HG03045 (cell line): ENCODE data around the gene NOX5.
"Not testable (repeated sequence)": the region's sequence is repeated elsewhere in the genome, so short reads cannot be mapped to it uniquely, and the experiment has no call there.

ENCODE experiments used
- ATAC-seq: cut with Tn5 transposase; IDR thresholded peaks from one replicate; pipeline ENCODE4 v1.9.1; 2021; ENCODE audit warnings: mild to moderate bottlenecking, moderate library complexity; ENCODE audit not compliant: unreplicated experiment

NOX5 gene, protein sequence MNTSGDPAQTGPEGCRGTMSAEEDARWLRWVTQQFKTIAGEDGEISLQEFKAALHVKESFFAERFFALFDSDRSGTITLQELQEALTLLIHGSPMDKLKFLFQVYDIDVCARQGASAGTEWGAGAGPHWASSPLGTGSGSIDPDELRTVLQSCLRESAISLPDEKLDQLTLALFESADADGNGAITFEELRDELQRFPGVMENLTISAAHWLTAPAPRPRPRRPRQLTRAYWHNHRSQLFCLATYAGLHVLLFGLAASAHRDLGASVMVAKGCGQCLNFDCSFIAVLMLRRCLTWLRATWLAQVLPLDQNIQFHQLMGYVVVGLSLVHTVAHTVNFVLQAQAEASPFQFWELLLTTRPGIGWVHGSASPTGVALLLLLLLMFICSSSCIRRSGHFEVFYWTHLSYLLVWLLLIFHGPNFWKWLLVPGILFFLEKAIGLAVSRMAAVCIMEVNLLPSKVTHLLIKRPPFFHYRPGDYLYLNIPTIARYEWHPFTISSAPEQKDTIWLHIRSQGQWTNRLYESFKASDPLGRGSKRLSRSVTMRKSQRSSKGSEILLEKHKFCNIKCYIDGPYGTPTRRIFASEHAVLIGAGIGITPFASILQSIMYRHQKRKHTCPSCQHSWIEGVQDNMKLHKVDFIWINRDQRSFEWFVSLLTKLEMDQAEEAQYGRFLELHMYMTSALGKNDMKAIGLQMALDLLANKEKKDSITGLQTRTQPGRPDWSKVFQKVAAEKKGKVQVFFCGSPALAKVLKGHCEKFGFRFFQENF

DNA sequence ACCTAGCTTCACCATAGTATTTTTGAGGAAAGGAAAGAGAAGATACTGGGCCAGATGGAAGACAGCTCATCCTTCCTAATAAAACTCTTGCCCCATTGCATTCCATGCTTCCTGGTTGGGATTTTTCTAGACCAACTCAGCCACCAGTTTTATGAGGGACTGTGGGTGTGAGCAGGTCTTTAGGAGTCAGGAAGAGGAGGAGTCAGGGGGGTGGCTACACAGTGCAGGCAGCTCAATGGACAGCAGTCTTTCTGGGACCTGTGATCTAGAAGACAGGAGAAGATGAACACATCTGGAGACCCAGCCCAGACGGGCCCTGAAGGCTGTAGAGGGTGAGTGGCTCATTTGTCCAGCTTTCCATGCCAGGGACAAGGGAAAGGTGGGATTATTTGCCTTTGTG, at the start of gene NOX5:
TSS of gene NOX5 (plus strand) at position 242 of the 400 bp plus-strand sequence. CDS start at position 283, 41 bp downstream.
- ATAC-seq: no peak

DNA sequence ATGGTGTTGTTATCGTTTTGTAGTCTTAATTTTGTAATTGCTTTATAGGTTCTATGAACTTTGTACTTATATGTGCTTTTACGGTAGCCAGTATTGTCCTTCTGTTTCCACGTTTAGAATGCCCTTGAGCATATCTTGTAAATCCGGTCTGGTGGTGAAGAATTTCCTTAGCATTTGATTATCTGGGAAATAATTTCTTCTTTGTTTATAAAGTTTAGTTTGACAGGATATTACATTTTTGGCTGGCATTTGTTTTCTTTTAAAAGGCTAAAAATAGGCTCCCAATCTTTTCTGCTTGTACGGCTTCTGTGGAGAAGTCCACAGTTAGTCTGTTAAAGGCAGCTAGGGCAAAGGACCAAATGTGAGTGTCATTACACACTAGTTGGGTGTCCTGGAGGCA, 47.5 kb upstream of the NOX5 start:
- no peak for ATAC-seq

DNA sequence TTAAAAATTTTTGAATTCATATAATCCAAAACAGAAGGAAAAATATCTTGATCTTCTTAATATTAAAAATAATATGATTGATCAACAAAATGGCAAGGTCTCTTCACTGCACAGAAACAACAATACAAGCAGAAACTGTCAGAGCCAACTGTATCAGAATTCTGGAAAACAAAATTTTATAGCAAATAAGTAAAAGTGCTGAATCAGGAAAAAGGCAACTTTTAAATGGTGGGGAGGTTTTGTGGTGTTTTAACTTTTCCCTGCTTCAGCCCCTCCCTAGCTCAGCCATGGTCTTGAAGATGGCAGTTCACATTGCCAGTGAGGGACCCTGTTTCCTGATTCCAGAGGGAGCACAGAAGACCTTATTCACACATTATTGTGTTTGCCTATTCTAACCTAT, 46.5 kb upstream of the NOX5 start:
- ATAC-seq: no peak

DNA sequence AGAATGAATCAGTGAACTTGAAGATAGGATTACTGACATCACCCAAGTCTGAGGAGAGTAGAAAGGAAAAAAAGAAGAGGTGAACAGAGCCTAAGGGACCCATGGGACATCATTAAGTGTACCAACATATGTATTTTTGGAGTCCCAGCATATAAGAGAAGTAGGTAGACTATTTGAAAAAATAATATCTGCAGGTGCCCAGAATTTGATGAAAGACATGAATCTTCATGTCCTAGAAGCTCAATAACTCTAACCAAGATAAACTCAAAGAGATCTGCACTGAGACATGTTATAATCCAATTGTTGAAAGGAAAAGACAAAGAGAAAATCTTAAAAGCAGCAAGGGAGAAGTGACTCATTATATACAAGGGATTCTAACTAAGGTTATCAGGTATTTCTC, 45.2 kb upstream of the NOX5 start:
- ATAC-seq: no peak

DNA sequence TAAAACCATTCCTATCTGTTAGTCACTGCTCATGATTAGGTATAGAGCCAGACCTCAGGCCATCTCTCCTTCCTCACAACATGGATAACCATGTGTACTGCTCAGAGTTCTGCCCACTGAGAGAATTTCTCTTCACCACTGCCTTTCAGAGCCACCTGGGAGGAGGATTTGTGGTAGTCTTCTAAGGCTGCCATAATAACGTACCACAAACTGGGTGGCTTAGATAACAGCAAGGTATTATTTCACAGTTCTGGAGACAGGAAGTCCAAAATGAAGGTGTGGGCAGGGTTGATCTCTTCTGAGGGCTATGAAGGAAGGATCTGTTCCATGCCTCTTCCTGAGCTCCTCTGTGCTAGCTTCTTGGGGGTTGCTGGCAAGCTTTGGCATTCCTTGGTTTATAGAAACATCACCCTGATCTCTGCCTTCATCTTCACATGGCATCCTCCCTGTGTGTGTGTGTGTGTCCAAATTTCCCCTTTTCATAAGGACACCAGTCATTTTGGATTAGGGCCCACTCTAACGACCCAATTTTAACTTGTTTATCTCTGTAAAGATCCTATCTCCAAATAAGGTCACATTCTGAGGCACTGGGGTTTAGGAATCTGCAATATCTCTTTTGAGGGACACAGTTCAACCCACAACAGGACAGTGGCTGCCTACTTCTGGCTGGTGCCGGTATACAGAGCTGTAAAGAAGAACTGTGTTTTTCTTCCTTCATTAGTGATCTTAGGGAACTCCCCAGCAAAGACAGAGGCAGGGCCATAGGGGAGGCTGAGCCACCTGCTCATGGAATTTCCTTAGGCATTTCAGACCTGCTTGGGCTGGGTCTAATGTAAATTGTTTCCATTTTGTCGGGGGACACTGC, 42.1 kb upstream of the NOX5 start:
- no peak for ATAC-seq

DNA sequence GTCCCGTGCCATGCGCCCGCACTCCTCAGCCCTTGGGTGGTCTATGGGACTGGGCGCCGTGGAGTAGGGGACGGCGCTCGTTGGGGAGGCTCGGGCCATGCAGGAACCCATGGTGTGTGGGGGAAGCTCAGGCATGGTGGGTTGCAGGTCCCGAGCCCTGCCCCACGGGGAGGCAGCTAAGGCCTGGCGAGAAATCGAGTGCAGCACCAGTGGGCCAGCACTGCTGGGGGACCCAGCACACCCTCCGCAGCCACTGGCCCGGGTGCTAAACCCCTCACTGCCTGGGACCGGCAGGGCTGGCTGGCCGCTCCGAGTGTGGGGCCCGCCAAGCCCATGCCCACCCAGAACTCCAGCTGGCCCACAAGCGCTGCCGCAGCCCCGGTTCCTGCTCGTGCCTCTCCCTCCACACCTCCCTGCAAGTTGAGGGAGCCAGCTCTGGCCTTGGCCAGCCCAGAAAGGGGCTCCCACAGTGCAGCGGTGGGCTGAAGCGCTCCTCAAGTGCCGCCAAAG, 38.8 kb upstream of the NOX5 start:
- ATAC-seq: not testable (repeated sequence)

DNA sequence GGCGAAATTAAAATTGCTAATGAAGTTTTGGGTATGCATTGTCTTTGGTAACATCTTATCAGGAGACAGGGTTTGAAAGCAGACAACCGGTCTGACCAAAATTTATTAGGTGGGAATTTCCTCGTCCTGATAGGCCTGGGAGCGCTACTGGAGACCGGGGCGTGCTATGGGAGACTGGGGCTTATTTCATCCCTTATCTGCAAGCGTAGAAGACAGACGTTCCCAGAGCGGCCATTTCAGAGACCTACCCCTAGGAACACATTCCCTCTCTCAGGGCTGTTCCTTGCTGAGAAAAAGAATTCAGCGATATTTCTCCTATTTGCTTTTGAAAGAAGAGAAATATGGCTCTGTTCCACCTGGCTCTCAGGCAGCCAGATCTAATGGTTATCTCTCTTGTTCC, 37.1 kb upstream of the NOX5 start:
- not testable (repeated sequence) for ATAC-seq

DNA sequence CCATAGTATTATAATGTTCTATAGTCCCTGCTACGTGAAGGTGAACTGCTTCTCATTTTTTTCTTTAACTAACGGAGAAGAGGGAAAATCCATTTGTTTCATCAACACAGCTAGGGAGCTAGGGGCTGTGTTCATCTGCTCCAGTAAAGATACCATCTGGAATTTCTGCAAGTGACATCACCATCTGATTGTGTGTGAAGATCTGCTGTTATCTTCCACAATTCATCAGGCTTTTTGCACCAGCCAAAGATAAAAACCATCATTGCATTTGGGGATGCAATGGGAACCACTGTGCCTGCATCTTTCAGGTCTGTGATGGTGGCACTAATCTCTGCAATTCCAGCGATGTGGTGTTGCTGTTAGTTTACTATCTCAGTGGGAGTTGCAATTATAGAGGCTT, 35.5 kb upstream of the NOX5 start:
- no peak for ATAC-seq

DNA sequence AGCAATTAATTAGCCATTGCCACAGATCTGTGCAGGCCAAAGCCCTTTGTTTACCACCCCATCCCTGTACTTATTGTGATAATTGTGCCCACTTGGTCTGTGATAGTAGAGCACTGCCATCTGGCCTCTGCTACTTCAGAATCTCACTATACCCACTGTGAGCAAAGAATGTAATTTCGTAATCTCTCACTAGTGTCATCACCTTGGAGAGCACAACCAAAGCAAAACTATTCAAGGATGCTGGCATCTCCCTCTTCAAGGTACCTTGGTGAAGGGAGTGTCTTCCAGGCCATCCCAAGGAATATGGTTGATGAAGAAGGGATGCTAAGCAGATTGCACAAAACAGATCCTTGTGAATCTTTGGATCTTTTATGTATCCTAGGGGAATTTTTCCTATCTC, 34.7 kb upstream of the NOX5 start:
- no peak for ATAC-seq

DNA sequence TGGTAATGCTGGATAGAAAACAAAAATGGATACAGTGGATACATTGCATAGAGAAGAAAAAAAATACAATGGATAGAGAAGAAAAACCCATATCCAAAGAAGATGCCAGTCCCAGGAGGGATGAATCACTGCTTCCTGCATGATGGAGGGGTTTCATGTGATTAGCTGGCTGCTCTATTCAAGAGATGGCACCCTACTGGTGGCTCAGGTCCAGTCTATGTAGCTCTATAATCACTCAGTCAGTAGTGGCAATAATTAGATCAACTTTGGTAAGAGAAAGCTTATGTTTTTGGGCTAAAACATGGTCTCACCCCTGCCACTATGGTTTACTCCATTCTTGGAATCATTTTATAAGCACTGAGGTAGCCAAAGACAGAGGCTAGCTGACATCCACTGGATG, 33.7 kb upstream of the NOX5 start:
- ATAC-seq: no peak

DNA sequence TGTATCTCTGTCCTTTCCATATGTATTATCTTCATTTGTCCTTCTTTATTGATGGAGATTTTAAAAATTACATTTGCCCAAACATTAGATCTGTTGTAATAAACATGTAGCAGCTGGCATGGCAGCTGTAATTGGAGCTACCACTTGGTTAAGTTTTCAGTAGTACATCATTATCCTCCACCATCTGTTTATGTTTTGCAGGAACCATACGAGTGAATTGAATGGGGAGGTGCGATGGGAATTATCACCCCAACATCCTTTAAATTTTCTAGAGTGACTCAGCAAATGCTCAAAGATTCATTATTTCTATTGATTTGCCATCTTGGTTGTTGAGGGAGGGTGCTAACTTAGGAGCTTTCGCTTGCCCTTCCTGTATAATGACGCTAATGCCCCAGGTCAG, 32.6 kb upstream of the NOX5 start:
- no peak for ATAC-seq

DNA sequence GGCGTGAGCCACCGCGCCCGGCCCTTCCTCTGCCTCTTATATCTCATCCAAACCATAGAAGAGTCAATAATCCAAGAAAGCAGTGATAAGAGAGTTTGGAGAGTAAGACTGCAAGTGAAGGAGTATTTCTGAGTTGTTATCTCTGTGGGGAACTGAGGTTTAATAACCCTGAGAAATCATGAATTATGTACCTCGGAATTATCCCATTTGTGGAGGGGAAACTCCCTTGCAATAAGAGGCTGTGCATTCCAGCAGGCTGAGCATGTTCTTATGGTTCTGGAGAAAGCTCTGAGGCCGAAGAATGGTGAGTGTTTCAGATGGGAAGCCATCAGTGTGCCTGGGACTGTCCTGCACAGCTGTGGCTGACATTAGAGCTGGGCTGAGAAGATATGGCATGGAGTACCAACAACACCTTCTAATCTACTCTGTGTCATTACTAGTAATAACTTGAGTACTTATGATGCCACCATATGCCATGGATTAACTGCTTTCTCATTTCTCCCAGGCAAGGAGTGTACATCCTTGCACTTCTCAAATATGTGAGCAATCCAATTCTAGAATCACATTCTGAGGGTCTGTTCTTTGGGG, 31.4 kb upstream of the NOX5 start:
- ATAC-seq: no peak

DNA sequence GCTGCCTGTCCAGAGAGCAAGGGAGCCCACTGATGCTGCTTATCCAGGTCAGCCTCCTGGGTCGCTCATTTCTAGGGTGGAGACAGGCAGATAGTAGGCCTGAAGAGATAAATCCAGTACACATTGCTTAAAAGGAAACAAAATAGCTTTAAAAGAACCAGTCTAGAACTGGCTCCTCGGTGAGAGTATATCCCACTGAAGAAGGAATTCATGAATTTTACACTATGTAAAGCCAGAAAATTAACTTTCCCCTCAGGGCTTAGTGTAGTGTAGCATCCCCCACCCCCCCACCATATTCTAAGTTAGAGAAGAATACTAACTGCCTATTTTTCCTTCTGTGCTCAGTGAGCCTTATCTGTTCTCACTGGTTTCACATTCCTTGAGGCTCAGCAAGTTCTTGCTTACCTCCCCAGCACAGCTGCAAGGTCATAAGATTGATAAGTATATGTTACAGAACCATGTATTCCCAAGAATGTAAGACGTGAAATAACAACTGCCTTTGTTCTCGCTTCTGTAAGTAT, 30.5 kb upstream of the NOX5 start:
- ATAC-seq: no peak

DNA sequence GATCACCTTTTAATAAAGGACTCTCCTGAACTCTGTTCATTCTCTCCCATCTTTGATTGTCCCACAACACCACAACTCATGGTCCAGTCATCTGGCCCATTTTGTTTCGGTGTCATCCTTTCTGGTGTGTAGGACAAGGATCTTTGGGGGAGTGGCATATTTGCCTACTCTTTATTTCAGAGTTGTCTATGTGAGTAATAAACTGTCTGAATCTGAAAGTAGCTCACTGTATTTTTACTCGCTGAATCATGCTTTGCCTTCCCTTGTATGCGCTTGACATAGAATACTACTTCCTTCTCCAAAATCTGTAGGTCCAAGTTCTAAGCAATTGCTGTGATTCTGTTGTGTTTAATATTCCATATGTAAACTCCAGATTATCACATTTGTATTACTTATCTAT, 29.9 kb upstream of the NOX5 start:
- ATAC-seq: no peak

DNA sequence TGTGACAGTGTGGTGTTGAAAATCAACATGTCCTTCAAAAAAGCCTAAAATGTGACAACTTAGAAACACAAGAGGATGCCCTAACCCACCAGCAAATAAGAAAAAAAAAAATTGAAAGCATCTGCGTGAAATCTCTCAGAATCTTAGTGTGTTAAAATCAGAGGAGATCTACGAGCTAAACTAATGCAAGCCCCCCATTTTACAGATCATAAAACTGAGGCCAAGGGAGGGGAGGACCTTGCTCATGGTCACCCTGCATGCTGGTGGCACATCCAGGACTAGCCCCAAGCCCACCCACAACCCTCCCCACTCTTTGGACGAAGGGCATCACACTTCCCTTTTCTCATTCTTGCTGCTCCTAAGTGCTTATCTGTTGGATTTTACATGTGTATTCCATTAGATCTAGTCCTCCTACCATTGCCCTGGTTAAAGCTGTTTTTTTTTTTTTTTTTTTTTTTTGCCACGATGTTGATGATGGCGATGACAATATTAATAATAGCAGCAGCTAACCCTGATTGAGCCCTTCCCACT, 29.1 kb upstream of the NOX5 start:
- ATAC-seq: no peak

DNA sequence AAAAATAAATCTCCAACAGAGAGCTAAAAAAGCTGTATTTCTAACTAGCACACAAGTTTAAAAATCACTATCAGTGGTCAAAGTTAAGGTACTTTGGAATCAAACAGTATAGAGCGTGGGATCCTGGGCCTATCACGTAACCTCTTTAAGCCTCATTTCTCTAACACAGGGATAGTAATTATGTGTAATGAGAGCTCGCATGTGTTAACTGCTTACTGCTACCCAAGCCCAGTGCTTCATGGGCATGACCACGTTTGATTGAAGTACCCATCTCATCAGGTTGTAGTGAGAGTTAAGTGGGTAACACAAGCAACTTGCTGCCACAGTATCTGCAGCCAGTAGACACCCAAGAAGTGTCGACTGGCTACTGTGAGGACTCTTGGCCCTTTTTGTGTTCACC, 28.2 kb upstream of the NOX5 start:
- no peak for ATAC-seq

DNA sequence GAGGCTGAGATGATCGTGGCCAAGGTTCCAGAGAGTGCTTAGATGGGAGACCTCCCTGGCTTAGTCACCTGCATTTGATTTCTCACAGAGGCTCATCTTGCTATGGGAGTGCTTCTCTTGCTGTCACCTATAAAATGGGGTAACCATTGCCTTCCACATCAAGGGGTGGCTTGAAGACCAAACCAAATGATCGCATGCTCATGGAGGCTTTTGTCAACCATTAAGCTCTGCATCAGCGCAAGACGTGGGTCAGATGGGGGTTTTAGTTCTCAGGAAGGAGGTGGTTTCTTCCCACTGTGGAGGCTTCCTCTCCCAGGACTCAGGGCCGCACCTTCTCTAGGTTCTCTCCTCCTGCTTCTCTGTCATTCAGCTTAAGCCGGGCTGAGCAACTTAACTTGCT, 27.4 kb upstream of the NOX5 start:
- ATAC-seq: no peak

DNA sequence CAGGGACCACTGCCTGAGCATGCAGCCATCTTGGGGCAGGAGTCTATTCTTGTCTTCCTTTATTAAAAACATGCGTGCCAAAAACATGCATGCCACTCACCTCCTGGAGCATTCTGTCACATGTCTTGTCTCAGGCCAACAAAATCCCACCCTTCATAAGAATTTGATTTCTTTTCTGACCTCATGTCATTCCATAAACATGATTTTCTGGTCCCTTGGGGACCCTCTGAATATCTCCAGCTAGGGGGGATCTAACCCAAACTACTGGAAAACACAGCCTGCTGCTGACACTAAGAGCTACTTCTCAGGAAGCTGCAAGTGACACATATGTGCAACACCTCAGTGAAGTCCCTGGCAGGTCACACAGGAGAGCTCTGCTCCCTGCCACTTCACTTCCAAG, 26.8 kb upstream of the NOX5 start:
- no peak for ATAC-seq

DNA sequence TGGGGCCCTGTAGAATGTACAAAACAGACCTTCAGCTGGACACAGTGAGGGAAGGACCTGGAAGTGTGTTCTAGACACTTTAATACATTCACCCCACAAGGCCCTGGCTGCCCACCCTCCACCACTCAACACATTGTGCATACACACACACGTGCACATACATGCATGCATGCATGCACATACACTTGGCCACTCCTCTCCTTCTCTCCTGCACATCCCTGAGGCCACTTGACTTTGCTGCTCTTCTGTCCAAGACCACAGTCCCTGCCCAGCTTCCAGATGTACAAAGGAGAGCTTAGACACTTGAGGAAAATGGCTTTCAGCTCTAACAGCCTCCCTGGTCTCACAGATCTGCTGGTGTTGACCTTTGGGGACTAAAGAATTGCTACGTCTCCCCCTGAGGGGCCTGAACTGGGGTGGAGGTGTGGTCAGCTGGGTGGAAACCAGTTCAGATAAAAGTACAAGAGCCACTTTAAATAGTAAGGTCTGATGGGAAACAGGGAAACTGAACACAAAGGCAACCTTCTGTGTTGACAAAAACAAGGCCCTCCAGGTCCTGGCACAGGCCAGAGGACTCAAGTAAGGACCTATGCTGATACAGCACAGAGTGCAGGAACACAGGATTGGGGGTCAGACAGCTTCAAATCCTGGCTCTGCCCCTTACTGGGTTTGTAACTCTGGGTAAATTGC, 24.8 kb upstream of the NOX5 start:
- ATAC-seq: no peak
